Neural cell (in vitro differentiated cells): ENCODE results near the gene SV2B. TPM values are rescaled to one million over a fixed set of nuclear protein-coding genes. Genes with fewer than 3 reads are reported as not detected.

Experiments
- H2AFZ ChIP-seq: fragments of 200-600, 300-800 bp; sonication (generic), shearing (Covaris generic); 2 replicates; pipeline ENCODE4 v1.6.0; 2014; ENCODE audit warnings: low read depth, mild to moderate bottlenecking, antibody characterized with exemption, low read length, moderate library complexity
- H3F3A ChIP-seq: fragments of 200-600 bp; shearing (Covaris generic); 2 replicates; pipeline ENCODE4 v1.6.1; 2016; ENCODE audit warnings: mild to moderate bottlenecking, moderate library complexity, mixed read lengths, antibody characterized with exemption, low read length; ENCODE audit not compliant: insufficient read depth, poor library complexity, severe bottlenecking
- H3K27ac ChIP-seq: fragments of 200-600, 300-800 bp; sonication (generic), shearing (Covaris generic); 2 replicates; pipeline ENCODE4 v1.5.1; 2014; ENCODE audit warnings: mild to moderate bottlenecking, low read length, moderate library complexity
- H3K27me3 ChIP-seq: fragments of 300-800, 200-600 bp; sonication (generic), shearing (Covaris generic); 2 replicates; pipeline ENCODE4 v1.6.0; 2014; ENCODE audit warnings: mild to moderate bottlenecking, low read depth, low read length, moderate library complexity; ENCODE audit not compliant: insufficient read depth
- H3K36me3 ChIP-seq: fragments of 300-800, 200-600 bp; sonication (generic), shearing (Covaris generic); 2 replicates; pipeline ENCODE4 v1.5.1; 2014; ENCODE audit warnings: mild to moderate bottlenecking, antibody characterized with exemption, low read length, moderate library complexity; ENCODE audit not compliant: insufficient read depth
- H3K4me2 ChIP-seq: fragments of 300-800, 200-600 bp; sonication (generic), shearing (Covaris generic); 2 replicates; pipeline ENCODE4 v1.6.0; 2014; ENCODE audit warnings: mild to moderate bottlenecking, low read length
- H3K4me3 ChIP-seq: fragments of 300-800, 200-600 bp; sonication (generic), shearing (Covaris generic); 2 replicates; pipeline ENCODE4 v1.5.1; 2014; ENCODE audit warnings: mild to moderate bottlenecking, low read length, moderate library complexity
- H3K79me2 ChIP-seq: fragments of 200-600 bp; shearing (Covaris generic); replicated peaks from 2 replicates; pipeline ENCODE4 v1.6.0; 2014; ENCODE audit warnings: mild to moderate bottlenecking, low read length, moderate library complexity; ENCODE audit not compliant: insufficient read depth
- H3K9ac ChIP-seq: fragments of 300-800, 200-600 bp; sonication (generic), shearing (Covaris generic); 2 replicates; pipeline ENCODE4 v1.6.1; 2016; ENCODE audit warnings: mild to moderate bottlenecking, low read length, mixed read lengths
- H3K9me2 ChIP-seq: fragments of 200-600 bp; shearing (Covaris generic); 2 replicates; pipeline ENCODE4 v1.6.1; 2016; ENCODE audit warnings: mild to moderate bottlenecking, low read length, mixed read lengths; ENCODE audit not compliant: insufficient read depth
- H3K9me3 ChIP-seq: fragments of 200-600, 300-800 bp; sonication (generic), shearing (Covaris generic); 2 replicates; pipeline ENCODE4 v1.6.1; 2016; ENCODE audit warnings: mild to moderate bottlenecking, mixed run types, low read length, moderate library complexity, mixed read lengths
- H4K20me1 ChIP-seq: fragments of 200-600 bp; shearing (Covaris generic); 2 replicates; pipeline ENCODE4 v1.6.1; 2016; ENCODE audit warnings: mild to moderate bottlenecking, mixed run types; ENCODE audit not compliant: insufficient read depth
- EP300 ChIP-seq: fragments of 450-650 bp; conservative IDR thresholded peaks from 2 replicates; pipeline ENCODE4 v1.6.1; 2014; ENCODE audit warnings: antibody characterized with exemption, mild to moderate bottlenecking, moderate library complexity; ENCODE audit not compliant: poor library complexity, severe bottlenecking
- EZH2 ChIP-seq: fragments of 200-600, 300-800 bp; shearing (Covaris generic), sonication (generic); IDR thresholded peaks from 2 replicates; pipeline ENCODE4 v1.6.1; 2014; ENCODE audit warnings: antibody characterized with exemption, low read length, borderline replicate concordance, mild to moderate bottlenecking; ENCODE audit not compliant: insufficient read depth, poor library complexity, severe bottlenecking
- MXI1 ChIP-seq: fragments of 450-650 bp; conservative IDR thresholded peaks from 2 replicates; pipeline ENCODE4 v1.6.1; 2014; ENCODE audit warnings: antibody characterized with exemption, mild to moderate bottlenecking; ENCODE audit not compliant: poor library complexity, severe bottlenecking
- POLR2AphosphoS5 ChIP-seq: IDR thresholded peaks from 2 replicates; pipeline ENCODE4 v1.6.1; 2012
- RAD21 ChIP-seq: fragments of 450-650 bp; conservative IDR thresholded peaks from 2 replicates; pipeline ENCODE4 v1.6.1; 2014; ENCODE audit warnings: antibody characterized with exemption, mild to moderate bottlenecking, moderate library complexity
- SMC3 ChIP-seq: fragments of 450-650 bp; conservative IDR thresholded peaks from 2 replicates; pipeline ENCODE4 v1.6.1; 2014; ENCODE audit warnings: antibody characterized with exemption, mild to moderate bottlenecking, moderate library complexity; ENCODE audit not compliant: poor library complexity
- TAF1 ChIP-seq: IDR thresholded peaks from 2 replicates; pipeline ENCODE4 v1.6.1; 2012; ENCODE audit warnings: low read depth
- polyA plus RNA-seq: library from polyadenylated mRNA; depleted of rRNA; stranded (reverse); fragments of >200 nt; gene quantifications from 2 replicates; pipeline ENCODE4 v1.2.3, GENCODE V29; 2014
- TF ChIP-seq, protein P1 (sequence below): fragments of 450-650 bp; IDR thresholded peaks from 2 replicates; pipeline ENCODE4 v1.5.1; 2014; ENCODE audit warnings: antibody characterized with exemption, mild to moderate bottlenecking, moderate library complexity; ENCODE audit not compliant: poor library complexity, severe bottlenecking
- TF ChIP-seq, protein P2 (sequence below): IDR thresholded peaks from 2 replicates; pipeline ENCODE4 v1.6.1; 2012; ENCODE audit warnings: borderline replicate concordance

Gene SV2B
- polyA plus RNA-seq, 1 donor from 2014 or later: 0.38 TPM

DNA sequence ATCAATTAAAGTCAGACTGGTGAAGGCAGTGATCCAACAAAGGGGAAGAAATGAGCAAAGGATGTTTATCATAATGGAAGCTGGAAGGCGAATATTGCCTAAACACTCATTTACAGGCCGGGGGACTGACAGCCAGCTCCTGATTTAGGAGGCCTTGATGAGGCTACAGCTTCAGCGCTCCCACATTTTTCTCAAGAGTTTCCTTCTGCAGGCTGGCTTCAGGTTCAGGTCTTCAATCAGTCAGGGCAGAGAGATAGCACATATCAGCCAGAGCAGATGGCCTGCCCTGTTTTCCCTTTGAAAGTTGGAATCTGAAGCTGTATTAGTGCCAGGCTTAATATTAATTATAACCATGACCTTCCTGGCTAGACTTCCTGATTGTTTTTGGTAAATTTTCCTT lies 218.9 kb downstream of the SV2B start:
- Histone ChIP-seq H3K4me3 (no peak overlapping the region), H3K27me3 (no peaks in the 10 kb centered on the region), H3K27ac (no peak overlapping the region), H3K9me2 (no peaks in the 10 kb centered on the region), H4K20me1 (no peaks in the 10 kb centered on the region), H3K79me2 (no peaks in the 10 kb centered on the region), H3K9me3 (no peaks in the 10 kb centered on the region), H3K4me2 (no peak overlapping the region), H3F3A (no peaks in the 10 kb centered on the region), H2AFZ (no peak overlapping the region), H3K36me3 (no peaks in the 10 kb centered on the region), H3K9ac (no peak overlapping the region)
- TF ChIP-seq EZH2: no peak

DNA sequence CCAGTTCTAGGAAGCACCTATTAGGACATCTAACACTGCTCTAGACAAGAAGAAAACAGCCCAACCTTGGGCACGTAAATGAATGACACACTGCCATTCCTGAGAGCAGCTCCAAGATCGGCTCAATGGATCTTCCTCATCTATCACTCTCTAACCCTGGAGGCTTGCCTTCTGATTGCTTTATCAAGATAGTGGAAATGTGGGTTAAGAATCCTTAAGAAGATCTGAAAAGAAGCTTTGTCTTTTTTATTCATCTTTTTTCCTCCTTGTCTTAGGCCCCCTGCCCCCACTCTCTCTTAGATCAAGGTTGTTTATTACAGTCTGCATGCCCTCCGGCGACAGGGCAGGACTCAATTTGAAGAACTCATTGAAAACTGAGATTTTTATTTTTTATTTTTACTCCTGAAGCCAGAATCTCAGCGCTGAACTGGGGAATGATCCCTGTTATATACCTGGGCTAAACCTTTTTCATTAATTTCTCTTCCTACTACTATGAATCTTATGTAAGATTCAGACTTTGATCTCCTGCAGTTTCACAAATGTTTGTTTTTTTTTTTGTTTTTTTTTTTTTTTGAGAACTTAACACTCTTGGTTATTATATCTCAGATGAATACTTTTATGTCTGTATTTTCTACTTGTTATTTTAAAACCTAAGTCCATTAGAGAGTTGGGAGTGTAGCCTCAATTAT lies 219.5 kb downstream of the SV2B start:
- Histone ChIP-seq H2AFZ (no peak overlapping the region), H3K27ac (no peak overlapping the region)
- no peak for TF ChIP-seq TAF1
- no peak for TF ChIP-seq SMC3
- TF ChIP-seq RAD21: no peak
- no peak for TF ChIP-seq POLR2AphosphoS5
- TF ChIP-seq EP300: no peak
- TF ChIP-seq, protein P1, sequence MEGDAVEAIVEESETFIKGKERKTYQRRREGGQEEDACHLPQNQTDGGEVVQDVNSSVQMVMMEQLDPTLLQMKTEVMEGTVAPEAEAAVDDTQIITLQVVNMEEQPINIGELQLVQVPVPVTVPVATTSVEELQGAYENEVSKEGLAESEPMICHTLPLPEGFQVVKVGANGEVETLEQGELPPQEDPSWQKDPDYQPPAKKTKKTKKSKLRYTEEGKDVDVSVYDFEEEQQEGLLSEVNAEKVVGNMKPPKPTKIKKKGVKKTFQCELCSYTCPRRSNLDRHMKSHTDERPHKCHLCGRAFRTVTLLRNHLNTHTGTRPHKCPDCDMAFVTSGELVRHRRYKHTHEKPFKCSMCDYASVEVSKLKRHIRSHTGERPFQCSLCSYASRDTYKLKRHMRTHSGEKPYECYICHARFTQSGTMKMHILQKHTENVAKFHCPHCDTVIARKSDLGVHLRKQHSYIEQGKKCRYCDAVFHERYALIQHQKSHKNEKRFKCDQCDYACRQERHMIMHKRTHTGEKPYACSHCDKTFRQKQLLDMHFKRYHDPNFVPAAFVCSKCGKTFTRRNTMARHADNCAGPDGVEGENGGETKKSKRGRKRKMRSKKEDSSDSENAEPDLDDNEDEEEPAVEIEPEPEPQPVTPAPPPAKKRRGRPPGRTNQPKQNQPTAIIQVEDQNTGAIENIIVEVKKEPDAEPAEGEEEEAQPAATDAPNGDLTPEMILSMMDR: no peak
- TF ChIP-seq EZH2: no peak
- TF ChIP-seq MXI1: no peak
- TF ChIP-seq, protein P2, sequence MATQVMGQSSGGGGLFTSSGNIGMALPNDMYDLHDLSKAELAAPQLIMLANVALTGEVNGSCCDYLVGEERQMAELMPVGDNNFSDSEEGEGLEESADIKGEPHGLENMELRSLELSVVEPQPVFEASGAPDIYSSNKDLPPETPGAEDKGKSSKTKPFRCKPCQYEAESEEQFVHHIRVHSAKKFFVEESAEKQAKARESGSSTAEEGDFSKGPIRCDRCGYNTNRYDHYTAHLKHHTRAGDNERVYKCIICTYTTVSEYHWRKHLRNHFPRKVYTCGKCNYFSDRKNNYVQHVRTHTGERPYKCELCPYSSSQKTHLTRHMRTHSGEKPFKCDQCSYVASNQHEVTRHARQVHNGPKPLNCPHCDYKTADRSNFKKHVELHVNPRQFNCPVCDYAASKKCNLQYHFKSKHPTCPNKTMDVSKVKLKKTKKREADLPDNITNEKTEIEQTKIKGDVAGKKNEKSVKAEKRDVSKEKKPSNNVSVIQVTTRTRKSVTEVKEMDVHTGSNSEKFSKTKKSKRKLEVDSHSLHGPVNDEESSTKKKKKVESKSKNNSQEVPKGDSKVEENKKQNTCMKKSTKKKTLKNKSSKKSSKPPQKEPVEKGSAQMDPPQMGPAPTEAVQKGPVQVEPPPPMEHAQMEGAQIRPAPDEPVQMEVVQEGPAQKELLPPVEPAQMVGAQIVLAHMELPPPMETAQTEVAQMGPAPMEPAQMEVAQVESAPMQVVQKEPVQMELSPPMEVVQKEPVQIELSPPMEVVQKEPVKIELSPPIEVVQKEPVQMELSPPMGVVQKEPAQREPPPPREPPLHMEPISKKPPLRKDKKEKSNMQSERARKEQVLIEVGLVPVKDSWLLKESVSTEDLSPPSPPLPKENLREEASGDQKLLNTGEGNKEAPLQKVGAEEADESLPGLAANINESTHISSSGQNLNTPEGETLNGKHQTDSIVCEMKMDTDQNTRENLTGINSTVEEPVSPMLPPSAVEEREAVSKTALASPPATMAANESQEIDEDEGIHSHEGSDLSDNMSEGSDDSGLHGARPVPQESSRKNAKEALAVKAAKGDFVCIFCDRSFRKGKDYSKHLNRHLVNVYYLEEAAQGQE: no peak

More for the DNA sequence above, 219.5 kb downstream of the SV2B start:
- Histone ChIP-seq H3K9me2 (no peaks in the 10 kb centered on the region), H3K27me3 (no peaks in the 10 kb centered on the region), H3K9ac (no peak overlapping the region), H3K79me2 (no peaks in the 10 kb centered on the region), H3K4me3 (no peak overlapping the region), H4K20me1 (no peaks in the 10 kb centered on the region), H3K36me3 (no peaks in the 10 kb centered on the region), H3F3A (no peaks in the 10 kb centered on the region), H3K9me3 (no peaks in the 10 kb centered on the region), H3K4me2 (no peak overlapping the region)
